Activated CD4-positive, CD25-positive, alpha-beta regulatory T cell (primary cell): ENCODE data around the gene AKNAD1.

Source experiments
- DNase-seq, 4 experiments: peaks; one replicate each; lab custom pipeline; 2025; lab: John Stamatoyannopoulos, UW

The AKNAD1 gene

DNA sequence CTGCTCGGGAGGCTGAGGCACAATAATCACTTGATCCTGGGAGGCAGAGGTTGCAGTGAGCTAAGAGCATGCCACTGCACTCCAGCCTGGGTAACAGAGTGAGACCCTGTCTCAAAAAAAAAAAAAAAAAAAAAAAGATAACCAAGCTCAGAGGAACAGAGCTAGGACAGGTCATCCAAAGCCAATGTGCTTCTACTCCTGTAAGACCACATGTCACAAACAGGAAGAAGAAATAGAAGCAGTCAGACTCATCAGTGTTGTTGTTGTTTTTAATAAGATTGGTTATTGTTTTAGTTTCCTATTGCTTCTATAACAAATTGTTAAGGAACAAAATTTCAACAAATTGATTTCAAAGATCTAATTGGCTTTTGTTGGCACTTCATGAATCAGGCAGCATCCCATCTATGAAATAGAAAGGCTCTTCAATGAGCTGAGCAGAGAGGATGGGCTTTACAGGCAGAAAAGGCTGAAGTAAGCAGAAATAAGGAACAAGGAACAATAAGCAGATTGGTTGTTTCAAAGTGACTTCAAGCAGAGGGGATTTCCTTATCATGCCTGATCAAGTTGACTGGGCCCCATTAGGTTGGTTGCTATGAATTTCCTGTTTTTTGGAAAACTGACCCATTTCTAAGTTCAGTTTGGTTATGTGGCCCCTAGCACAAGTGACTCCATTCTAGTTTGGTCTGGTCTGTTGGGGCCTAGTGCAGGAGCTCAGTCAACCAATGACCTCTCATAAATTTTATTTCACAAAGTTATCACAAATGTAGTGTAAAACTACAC, 6.0 kb upstream of the AKNAD1 start:
- no peak for DNase-seq

DNA sequence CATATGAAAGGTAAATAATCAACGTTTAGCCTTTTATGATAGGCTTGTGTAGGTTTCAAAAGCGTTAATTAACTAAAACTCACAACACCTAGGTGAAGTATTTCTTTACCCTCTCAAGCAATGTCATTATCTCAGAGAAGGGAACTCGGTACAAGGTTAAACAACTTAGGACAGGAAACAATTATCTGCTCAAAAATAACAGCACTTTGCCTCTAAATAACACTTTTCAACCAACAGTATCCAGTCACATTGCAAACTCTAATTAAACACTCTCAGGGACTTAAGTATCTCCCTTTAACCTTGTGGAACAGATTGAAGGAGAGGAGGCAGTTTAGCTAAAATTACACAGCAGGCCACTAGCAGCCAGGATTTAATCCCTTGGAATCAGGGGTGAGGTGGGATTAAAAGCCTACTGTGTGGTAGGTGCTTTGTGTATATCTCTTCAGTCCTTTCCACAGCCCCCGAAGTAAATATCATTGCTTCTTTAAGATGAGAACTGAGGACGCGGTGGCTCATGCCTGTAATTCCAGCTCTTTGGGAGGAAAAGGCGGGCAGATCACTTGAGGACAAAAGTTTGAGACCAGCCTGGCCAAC, 5.2 kb upstream of the AKNAD1 start:
- no peak for DNase-seq

DNA sequence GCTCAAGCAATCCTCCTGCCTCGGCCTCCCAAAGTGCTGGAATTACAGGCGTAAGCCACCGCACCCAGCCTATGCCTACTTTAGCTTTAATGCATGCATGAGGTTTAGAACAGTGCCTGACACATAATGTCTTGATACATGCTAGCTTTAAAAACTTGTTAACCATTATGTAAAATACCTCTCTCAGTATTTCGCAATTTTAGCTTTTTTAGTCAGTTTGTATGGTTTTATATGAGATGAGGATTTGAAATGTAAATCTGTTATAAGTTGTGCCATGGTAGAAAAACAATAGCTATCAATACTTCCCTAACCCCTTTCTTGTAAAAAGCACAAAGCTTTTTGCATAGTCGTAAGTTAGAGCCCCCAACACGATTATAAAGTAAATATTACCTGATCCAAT, 4.7 kb upstream of the AKNAD1 start:
- no peak for DNase-seq

DNA sequence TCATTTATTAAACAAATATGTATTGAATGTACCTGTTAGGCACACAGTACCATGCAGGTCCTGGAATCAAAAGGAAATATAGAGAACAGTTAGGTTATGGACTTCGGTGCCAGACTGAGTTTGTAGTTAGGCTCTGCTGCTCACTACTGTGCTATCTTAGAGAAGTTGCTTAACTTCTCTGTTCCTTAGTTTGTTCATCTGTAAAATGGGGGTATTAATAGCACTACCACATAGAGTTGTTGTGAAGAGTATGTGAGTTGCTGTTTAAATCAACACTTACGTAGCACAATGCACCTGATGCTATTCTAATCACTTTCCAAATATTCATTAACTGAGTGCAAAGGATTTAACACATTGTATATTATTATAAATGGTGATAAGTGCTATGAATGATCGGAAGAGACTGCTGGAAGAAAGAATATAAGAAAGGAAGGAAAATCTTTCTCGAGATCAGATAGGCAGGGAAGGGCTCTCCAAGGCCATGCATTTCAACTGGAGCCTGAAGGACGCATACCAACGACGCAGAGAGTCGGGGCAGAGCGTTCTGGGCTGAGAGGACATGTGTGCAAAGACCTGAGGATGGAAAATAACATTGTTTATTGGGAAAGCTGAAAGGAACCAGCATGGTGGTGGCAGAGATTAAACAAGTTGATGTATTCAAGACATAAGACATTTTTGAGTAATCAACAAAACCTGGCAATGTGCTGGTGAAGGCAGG, 3.5 kb upstream of the AKNAD1 start:
- no peak for DNase-seq

DNA sequence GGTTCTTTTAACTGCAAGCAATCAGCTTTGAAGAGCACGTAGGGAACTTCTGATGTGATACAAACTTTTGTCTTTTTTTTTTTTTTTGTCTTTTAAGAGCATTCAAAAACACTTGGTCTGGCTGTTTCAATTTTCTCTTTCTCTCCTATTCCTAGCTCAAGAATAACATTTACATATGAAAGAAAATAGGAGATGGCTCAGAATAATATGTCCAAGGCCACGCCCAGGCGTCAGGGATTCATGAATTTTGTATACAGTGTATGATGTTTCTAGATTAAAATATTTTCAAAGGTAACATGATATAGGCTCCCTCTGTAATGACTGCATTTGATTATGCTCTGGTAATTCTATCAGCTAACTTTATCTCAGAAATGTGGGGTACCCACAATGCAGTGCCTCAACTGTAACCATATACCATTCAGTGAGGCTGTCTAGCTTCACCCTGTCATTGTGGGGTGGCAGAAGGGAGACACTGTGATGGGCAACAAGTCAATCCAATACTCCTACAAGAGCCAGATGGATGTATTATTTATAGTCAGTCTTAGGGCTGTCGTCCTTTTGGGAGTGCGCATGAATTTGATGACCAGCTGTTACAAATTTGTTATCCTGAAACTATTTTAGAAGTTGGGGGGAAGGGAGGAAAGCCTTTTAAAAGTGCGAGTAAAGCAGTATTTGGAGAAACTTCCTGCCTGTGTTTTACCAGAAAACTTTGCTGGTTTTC, 1.5 kb upstream of the AKNAD1 start:
- no peak for DNase-seq

DNA sequence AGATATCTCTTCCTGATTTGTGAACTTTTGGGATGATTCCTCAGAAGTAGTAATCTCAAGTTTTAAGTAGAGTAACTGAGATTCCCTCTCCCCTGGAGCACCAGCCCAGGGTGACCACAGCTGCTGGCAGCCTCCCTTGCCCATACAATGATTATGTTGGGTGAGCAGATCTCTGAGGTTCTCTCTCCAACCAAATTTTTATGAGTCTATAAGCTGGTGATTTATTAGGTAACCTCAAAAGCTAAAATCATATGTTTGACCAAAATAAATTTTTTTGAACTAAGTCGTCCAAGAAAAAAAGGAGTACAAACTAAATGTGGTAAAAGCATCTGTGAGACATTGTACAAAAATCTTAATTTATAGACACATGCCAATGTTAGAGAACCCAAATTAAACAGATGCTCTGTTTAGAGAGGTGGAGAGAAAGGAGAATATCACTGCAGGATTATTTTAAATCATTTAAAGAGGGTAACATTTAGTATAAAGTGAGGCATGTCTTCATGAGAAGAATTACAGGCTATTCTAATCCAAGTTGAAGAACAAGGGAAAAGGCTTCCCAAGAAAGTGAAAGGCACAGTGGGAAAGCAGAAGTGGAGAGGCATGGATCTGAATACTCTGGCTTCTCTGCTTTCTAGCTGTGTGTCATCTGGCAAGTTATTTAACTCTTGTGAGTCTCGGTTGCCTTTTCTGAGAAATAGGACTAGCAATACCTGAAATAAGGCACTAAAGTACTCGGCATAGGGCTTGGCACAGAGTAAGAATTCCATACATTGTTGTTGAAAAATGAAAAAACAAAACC, 2.5 kb downstream of the AKNAD1 start:
- no peak for DNase-seq

DNA sequence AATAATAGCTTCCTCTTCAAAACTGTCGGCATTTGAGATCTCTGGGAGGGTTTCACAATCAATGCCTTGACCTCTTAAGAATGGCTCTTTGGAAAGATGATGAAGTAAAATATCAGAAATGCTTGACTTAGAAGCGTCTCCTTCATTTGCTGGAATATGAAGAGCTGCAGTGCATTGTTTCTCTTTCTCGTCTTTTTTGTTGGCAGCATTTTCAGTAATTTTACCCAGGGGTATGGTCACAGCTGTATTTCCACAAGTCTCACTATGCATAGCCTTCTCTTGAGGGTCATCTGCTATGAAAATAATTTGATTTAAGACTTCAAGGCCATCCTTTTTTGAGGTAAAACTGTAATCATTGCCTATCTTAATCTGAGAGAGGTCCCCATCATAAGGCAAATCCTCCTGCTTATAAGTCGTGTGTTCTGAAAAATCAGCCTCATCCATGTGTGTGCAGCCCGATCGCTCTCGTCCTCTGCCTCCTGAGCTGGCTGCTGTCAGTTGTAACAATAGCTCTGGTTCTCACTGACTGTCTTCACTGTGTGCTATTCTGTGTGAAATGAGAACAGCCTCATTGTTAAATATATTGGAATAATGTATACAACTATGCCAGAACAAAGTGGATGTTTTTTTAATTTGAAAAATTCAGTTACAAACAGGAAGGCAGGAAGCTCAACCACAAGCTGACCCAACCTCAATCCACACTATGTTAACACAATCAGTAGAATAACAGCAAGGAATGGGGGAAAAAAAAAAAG, 4.5 kb downstream of the AKNAD1 start:
- DNase-seq = no peak

DNA sequence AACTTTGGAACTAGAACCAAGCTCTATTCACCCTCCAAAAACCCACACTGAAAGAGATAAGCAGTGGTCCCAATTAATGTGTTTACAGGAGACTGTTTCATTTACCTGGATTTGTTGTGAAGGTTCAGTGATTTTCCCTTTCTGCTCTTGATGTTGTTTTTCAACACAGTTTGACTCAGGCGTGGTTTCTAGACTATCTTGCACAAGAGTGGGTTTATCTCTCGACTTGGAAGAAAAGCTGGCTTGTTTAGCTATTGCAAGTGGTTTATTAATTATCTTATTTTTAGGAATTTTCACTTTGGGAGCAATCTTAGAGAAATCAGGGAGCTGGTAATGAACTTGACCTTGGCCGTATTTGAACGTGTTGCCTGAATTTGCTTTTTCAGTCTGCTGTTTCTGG, 5.3 kb downstream of the AKNAD1 start:
- DNase-seq = no peak

DNA sequence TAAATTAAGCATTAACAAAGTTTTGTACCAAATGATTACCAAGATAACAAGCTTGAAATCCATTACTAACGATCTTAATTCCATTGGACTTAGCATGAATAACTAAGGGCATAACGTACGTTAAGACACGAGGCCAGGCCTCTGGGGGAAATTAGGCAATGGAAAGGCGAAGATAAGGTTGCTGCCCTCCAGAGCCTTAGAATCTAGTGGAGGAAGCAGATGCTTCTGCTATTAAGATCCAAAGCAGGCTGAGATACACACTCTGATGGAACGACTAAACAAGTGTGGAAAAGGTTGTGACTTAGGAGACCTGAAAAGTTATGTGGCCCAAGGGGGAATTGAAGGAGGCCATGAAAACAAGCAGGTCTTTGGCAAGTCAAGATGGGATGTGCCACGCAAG, 6.0 kb downstream of the AKNAD1 start:
- no peak for DNase-seq

DNA sequence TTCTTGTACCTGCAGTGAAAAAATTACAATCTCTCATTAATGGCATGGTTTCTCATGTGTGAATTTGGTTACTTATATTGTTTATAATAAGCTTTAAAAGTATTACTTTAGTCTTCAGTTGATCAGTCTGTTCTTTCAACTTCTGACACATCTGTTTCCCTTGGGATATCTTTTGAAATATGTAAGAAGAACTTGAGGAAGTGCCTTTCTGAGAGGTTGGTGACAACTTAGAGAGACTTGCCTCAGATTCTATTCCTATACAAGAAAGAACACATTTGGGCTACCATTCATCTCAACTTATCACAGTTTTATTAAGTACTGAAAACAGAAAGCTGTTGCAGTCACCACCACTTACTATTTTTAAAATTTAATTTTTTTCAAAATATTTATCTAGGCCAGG, 8.1 kb downstream of the AKNAD1 start:
- no peak for DNase-seq

DNA sequence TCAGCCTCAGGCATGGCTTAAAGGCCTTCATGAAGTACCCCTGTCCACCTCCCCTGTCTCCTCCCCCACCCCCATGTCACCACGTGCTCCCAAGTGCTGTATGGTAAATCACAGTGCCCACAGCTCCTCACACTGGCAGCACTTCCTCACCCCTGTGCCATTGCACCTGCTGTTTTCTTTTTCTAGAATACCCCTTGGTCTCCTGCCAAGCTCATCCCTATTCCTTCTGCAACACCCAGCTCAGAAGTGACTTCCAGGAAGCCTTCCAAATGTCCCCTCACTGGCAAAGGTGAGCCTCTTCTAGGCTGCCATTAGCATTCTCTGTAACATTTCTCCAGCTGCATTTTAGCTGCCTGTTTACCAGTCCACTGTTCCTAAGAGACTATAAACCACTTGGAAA, 9.4 kb downstream of the AKNAD1 start:
- DNase-seq = no peak

DNA sequence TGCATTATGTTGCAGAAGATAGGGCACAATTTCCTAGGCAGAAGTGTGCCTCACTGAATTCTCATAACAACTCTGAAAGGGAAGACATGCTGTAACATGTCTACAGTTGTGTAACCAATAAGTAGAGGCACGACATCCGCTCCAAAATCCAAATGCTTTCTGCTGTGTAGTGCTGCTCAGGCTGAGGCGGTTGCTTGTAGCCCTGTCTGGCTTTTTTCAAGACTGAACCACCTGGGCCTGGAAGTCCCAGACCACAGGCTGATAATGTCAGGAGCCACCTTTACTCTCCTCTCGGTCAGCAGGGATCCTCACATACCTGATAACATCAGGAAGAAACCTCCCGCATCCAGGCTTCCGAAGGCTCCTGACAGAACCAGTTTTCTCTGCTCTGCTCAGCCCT, 10.9 kb downstream of the AKNAD1 start:
- DNase-seq = no peak

DNA sequence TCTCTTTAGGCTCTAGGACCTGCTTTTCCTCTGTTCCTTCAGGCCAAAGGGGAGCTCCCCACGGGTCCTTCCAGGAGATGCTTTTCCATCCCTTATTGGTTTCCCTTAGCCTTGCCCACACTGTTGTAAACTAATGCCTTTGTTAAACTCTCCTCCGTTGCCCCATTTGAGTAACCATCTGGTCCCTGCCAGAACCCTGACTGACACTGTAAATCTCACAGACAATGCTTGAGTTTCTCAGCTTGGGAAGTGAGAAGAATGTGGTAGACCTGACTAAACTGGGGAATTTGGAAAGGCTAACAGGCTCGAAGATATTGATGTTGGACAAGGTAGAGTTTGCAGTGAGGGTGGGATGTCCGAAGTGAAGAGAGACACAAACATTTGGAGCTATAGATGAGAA, 11.4 kb downstream of the AKNAD1 start:
- no peak for DNase-seq

DNA sequence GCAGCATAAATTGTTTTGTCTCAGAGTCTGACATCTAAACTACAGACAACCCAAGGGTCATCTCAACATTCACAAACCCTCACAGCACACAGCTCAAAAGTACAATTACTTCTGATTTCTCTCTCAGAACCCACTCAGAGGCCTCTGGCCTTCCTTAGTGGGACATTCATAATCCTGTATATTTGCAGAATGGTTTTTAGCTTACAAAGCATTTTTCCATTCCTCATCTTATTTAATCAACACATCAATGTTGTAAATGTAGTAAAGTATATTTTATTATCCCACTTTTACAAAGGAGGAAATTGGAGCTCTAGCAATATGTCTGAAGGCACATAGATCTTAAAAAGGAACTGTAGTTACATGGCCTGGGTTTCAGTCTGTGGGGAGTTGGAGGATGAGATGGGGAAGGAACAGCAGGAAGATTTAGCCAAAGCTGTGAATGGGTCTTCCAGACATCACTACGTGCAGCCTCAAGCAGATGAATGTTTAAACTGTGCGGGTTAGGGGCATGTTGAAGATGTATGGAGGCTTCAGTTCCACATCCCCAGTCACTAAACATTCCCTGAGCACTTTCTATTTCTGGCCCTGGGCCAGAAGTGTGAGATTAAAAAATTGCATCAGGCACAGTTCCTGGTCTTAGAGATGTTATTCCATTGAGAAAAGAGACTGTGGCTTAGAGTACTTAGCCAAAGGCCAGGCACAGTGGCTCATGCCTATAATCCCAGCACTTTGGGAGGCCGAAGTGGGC, 13.3 kb downstream of the AKNAD1 start:
- DNase-seq = no peak

DNA sequence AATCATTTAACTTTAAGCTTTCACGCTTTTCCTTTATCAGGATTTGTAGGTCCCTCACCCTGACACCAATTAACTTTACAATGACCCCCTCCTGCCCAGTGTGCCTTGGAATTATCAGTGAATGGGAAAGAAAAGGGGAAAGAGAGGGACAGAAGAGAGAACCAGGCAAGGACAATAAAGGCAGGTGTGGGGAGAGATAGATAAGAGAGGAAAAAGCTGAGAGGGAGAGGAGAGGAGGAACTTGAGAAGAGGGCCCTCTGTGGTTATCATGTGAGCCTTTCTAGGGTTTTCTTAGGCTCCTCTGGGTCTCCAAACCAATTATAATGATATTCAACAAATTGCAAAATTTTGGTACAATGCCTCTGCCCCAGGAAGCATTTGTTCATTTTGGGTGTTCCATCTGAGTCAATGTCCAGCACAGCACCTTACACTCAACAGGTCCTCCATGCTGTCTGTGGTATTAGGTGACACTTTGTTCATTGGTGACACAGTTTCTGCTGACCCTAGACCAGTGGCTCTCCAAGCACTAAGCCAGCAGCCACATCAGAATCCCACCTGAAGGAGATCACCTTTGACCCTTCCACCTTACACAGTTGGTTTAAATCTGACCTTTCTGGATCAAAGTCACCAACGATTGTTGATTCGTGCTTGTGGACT, 14.2 kb downstream of the AKNAD1 start:
- no peak for DNase-seq

DNA sequence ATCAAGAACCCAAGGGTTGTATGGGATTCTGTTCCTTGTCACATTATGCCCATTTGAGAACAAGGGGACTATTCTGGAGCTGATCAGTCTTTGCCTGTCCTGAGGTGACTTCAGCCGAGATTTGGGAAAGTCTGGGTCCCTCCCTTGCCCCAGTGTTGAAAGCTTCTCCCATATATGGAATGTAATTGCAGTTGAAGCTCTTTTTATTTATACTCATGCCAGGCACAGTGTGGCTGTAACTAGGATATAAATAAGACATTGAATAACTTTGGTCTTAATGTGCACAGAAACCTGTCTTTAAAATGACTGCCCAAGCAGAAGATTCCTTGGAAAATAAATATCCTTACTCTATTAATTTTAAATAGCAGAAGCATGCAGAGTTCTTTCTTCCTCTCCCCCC, 15.2 kb downstream of the AKNAD1 start:
- DNase-seq = no peak

DNA sequence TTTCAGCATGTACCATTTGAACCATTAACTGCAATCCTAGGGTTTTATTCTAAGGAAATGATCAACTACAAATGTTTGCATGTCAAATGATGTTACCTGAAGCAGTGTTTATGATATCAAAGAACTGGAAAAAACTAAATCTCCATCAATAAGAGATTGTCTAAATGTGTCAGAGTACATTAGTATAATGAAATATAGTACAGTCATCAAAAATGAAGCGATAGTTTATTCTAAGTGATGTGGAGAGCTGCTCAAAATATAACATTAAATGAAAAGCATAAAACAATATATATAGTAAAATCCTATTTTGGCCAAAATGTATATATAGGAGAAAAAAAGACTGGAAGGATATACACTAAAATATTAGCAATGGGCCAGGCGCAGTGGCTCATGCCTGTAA, 24.0 kb downstream of the AKNAD1 start:
- DNase-seq = no peak

DNA sequence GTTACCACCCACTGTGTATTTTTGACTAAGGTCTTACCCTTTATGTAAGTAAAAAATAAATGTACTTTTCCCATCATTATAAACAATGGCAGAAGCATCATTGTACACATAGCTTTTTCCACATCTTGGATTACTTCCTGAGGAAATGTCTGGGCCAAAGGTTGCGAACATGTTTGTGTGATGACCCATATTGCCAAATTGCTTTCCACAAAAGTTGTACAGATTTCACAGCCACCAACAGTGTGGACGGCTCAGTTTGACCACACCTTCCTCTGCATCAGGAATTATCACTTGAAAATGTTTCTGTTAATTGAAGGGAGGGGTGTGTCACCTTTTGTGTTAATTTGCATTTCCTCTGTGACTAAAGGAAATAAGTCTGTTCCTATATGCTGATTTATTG, 25.7 kb downstream of the AKNAD1 start:
- DNase-seq = no peak

DNA sequence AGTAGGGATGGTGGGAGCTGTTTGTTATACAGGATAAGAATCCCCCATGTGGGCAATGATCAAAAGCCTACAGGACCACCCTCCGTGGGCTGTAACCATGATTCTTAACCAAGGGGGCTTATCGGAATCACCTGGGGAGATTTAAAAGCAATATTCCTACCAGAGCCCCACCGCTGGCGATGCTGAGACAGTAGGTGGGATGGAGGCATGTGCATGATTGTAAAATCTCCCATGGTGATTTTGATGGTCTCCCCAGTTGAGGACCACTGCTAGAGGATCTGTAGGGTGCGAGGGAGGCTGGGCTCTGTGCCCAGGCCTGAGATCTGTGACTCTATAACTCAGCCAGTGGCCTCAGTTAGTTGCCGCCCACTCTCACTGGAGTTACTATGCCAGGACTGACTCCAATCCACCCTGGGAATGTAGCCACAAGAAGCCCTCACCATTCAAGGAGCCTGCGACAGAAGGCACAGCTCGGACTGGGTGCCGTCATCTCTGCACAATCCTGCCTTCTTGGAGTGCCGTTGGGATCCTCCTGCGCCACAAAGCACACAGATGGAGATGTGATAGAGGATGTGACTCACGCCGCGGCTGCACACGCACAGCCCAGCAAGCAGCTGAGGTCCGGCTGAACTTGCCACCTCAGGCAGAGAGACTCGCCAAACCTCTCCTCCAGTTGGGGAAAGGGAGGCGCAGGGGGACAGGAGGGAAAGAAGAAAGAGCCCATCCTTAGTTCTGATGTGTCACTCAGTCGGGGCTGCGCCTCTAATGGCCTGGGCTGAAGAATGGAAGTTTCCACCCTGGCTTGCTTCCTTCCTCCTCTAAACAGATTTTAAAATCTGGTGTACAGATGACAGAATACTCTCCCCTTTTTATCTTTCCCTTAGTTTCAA, 26.5 kb downstream of the AKNAD1 start:
- DNase-seq = no peak
